C4-2B (cell line): ENCODE results near the gene NFIL3.

Source experiments
- H3K27ac ChIP-seq: fragments of 450-650 bp; 2 replicates; pipeline ENCODE4 v1.5.1; 2017
- ZFX ChIP-seq: fragments of 450-650 bp; IDR thresholded peaks from 2 replicates; pipeline ENCODE4 v1.6.1; 2017
- TF ChIP-seq, protein P1 (sequence below): fragments of 450-650 bp; conservative IDR thresholded peaks from 2 replicates; pipeline ENCODE4 v1.5.1; 2017; ENCODE audit warnings: mild to moderate bottlenecking

Gene NFIL3

DNA sequence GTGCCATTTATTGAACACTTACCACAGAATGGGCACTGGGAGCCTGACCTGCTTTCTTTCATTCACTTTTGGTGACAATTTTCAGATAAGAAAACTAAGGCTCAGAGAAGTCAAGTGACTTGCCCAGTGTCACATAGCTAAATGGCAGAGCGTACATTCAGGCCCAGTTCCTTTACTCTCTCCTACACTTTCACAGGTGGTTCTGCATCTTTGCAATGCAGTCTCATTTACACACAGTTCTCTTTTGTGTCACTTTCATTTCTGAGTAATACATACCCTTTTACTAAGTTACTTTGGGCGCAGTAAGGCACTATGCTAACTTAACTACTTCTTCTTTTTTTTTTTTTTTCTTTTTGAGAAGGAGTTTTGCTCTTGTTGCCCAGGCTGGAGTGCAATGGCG lies 8.3 kb downstream of the NFIL3 start:
- H3K27ac ChIP-seq: no peak overlapping the region
- no peak for TF ChIP-seq ZFX
- TF ChIP-seq, protein P1, sequence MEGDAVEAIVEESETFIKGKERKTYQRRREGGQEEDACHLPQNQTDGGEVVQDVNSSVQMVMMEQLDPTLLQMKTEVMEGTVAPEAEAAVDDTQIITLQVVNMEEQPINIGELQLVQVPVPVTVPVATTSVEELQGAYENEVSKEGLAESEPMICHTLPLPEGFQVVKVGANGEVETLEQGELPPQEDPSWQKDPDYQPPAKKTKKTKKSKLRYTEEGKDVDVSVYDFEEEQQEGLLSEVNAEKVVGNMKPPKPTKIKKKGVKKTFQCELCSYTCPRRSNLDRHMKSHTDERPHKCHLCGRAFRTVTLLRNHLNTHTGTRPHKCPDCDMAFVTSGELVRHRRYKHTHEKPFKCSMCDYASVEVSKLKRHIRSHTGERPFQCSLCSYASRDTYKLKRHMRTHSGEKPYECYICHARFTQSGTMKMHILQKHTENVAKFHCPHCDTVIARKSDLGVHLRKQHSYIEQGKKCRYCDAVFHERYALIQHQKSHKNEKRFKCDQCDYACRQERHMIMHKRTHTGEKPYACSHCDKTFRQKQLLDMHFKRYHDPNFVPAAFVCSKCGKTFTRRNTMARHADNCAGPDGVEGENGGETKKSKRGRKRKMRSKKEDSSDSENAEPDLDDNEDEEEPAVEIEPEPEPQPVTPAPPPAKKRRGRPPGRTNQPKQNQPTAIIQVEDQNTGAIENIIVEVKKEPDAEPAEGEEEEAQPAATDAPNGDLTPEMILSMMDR: no peak

GRCh38 chr9:91412941-91413340 lies 10.7 kb downstream of the NFIL3 start:
- H3K27ac ChIP-seq: peak overlapping the region; percentile 61; the same call in 1 of the 2 replicates
- no peak for TF ChIP-seq ZFX
- TF ChIP-seq, protein P1: no peak

- H3K27ac ChIP-seq: no peak overlapping the region
- TF ChIP-seq, protein P1: no peak
- TF ChIP-seq ZFX: no peak
These were observed 12.4 kb downstream of the NFIL3 start for GRCh38 chr9:91411096-91411771.

DNA sequence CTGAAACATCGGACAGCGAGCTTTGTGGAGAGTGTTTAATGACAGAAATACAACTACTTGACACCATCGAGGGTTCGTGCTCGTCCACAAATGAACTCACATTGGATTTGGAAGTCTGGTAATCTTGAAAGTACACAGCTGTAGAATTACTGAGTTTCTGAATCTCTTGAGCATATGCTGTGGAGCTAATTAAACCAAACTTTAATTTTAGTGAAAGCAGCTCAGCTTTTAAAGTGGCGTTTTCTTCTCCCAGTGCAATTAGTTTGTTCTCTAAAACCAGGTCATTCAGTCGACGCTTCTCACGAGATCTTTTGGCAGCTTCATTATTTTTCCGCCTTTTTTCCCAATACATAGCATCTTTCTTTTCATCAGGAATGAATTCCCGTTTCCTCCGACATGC lies 13.5 kb downstream of the NFIL3 start:
- TF ChIP-seq, protein P1: no peak
- TF ChIP-seq ZFX: no peak
- H3K27ac ChIP-seq: no peak overlapping the region

- no peak for TF ChIP-seq ZFX
- TF ChIP-seq, protein P1: no peak
- no peak overlapping the region for H3K27ac ChIP-seq
These were observed 15.2 kb downstream of the NFIL3 start for GRCh38 chr9:91408475-91408874.

- no peak for TF ChIP-seq ZFX
- TF ChIP-seq, protein P1: no peak
- no peak overlapping the region for H3K27ac ChIP-seq
These were observed 15.9 kb downstream of the NFIL3 start for GRCh38 chr9:91407580-91408318.

- TF ChIP-seq, protein P1: no peak
- TF ChIP-seq ZFX: no peak
- no peak overlapping the region for H3K27ac ChIP-seq
These were observed 18.1 kb downstream of the NFIL3 start for GRCh38 chr9:91405343-91406077.
